NCI-H345 treated with DMSO at 0.1 percent for 48 hours (cell line): ENCODE data around the gene SPACA9.
A peak's percentile ranks its signal among the peaks of the same experiment; 100 is the strongest.

Experiments
- DNase-seq: peaks from one replicate; lab custom pipeline; 2025; ENCODE audit not compliant: unreplicated experiment; lab: John Stamatoyannopoulos, UW

The SPACA9 gene

GRCh38 chr9:132862533-132862932 lies 16.2 kb upstream of the SPACA9 start:
- DNase-seq = no peak

GRCh38 chr9:132863096-132863495 lies 15.6 kb upstream of the SPACA9 start:
- no peak for DNase-seq

GRCh38 chr9:132864277-132864676 lies 14.4 kb upstream of the SPACA9 start:
- no peak for DNase-seq

GRCh38 chr9:132864691-132865090 lies 14.0 kb upstream of the SPACA9 start:
- no peak for DNase-seq

- DNase-seq = no peak
These were observed 11.8 kb upstream of the SPACA9 start for GRCh38 chr9:132866898-132867297.

GRCh38 chr9:132869266-132869665 lies 9.4 kb upstream of the SPACA9 start:
- no peak for DNase-seq

- DNase-seq = no peak
These were observed 5.3 kb upstream of the SPACA9 start for GRCh38 chr9:132873403-132873802.

GRCh38 chr9:132875159-132875558 lies 3.5 kb upstream of the SPACA9 start:
- DNase-seq = no peak

- no peak for DNase-seq
These were observed 1.8 kb upstream of the SPACA9 start for GRCh38 chr9:132876849-132877248.

GRCh38 chr9:132877458-132877823 lies 1.3 kb upstream of the SPACA9 start:
- no peak for DNase-seq

GRCh38 chr9:132877824-132878694 lies 639 bp upstream of the SPACA9 start, which contains the start of gene AK8:
AK8 (minus strand) TSS chr9:132878284; CDS start chr9:132878255, 29 bp downstream.
- DNase-seq = peak; percentile 11

- DNase-seq = no peak
These were observed 992 bp downstream of the SPACA9 start for GRCh38 chr9:132879457-132880323.

- DNase-seq = no peak
These were observed 1.6 kb downstream of the SPACA9 start for GRCh38 chr9:132880324-132880661.

GRCh38 chr9:132881826-132882225 lies 3.1 kb downstream of the SPACA9 start:
- DNase-seq = no peak

- DNase-seq = no peak
These were observed 3.9 kb downstream of the SPACA9 start for GRCh38 chr9:132882616-132883015.

GRCh38 chr9:132883349-132884294 lies 4.9 kb downstream of the SPACA9 start:
- DNase-seq = no peak

- DNase-seq = no peak
These were observed 7.1 kb downstream of the SPACA9 start for GRCh38 chr9:132885720-132886333.

- no peak for DNase-seq
These were observed 7.6 kb downstream of the SPACA9 start for GRCh38 chr9:132886334-132886725.

GRCh38 chr9:132887181-132888120 lies 8.8 kb downstream of the SPACA9 start:
- no peak for DNase-seq
